HEK293T (cell line): ENCODE data around the gene GJB4.

Experiments
- CTCF ChIA-PET: fragments of 350-600 bp; formaldehyde crosslinking; extraction: SDS; loops from one replicate; lab custom pipeline; 2021; ENCODE audit warnings: antibody characterized with exemption, inconsistent platforms; lab: Yijun Ruan, JAX
- POLR2A ChIA-PET: fragments of 350-600 bp; formaldehyde crosslinking; extraction: SDS; loops from one replicate; lab custom pipeline; 2020; ENCODE audit warnings: antibody characterized with exemption, inconsistent platforms; lab: Yijun Ruan, JAX
- DNase-seq: peaks from one replicate; pipeline ENCODE4 v3.0.0; 2012; ENCODE audit warnings: mixed read lengths; ENCODE audit errors: extremely low spot score
- ARNT ChIP-seq: fragments of 450-650 bp; IDR thresholded peaks from 2 replicates; pipeline ENCODE4 v1.6.1; 2017; ENCODE audit warnings: mild to moderate bottlenecking
- BHLHE40 ChIP-seq: fragments of 450-650 bp; IDR thresholded peaks from 2 replicates; pipeline ENCODE4 v1.6.1; 2016; ENCODE audit warnings: mild to moderate bottlenecking, moderate library complexity, borderline replicate concordance
- CTBP1 ChIP-seq: fragments of 450-650 bp; IDR thresholded peaks from 2 replicates; pipeline ENCODE4 v1.6.1; 2016; ENCODE audit warnings: borderline replicate concordance
- ELF4 ChIP-seq: fragments of 450-650 bp; IDR thresholded peaks from 2 replicates; pipeline ENCODE4 v1.6.1; 2017; ENCODE audit warnings: antibody characterized with exemption
- FOXA1 ChIP-seq: fragments of 450-650 bp; IDR thresholded peaks from 2 replicates; pipeline ENCODE4 v1.6.1; 2016; ENCODE audit warnings: mild to moderate bottlenecking
- FOXK2 ChIP-seq: fragments of 450-650 bp; IDR thresholded peaks from 2 replicates; pipeline ENCODE4 v1.6.1; 2016; ENCODE audit warnings: mild to moderate bottlenecking
- FOXM1 ChIP-seq: fragments of 450-650 bp; IDR thresholded peaks from 2 replicates; pipeline ENCODE4 v1.6.1; 2017; ENCODE audit warnings: mild to moderate bottlenecking, borderline replicate concordance
- HDGF ChIP-seq: fragments of 450-650 bp; IDR thresholded peaks from 2 replicates; pipeline ENCODE4 v1.6.1; 2017; ENCODE audit warnings: antibody characterized with exemption, borderline replicate concordance
- L3MBTL2 ChIP-seq: fragments of 450-650 bp; conservative IDR thresholded peaks from 2 replicates; pipeline ENCODE4 v1.6.1; 2016; ENCODE audit warnings: mild to moderate bottlenecking
- LEF1 ChIP-seq: fragments of 450-650 bp; IDR thresholded peaks from 2 replicates; pipeline ENCODE4 v1.6.1; 2017; ENCODE audit warnings: mild to moderate bottlenecking, borderline replicate concordance
- NFRKB ChIP-seq: fragments of 450-650 bp; IDR thresholded peaks from 2 replicates; pipeline ENCODE4 v1.6.1; 2016; ENCODE audit warnings: mild to moderate bottlenecking, moderate library complexity
- PKNOX1 ChIP-seq: fragments of 450-650 bp; IDR thresholded peaks from 2 replicates; pipeline ENCODE4 v1.6.1; 2016
- SP1 ChIP-seq: fragments of 450-650 bp; IDR thresholded peaks from 2 replicates; pipeline ENCODE4 v1.6.1; 2017
- SUZ12 ChIP-seq: fragments of 450-650 bp; IDR thresholded peaks from 2 replicates; pipeline ENCODE4 v1.6.1; 2016; ENCODE audit warnings: mild to moderate bottlenecking
- TARDBP ChIP-seq: fragments of 450-650 bp; IDR thresholded peaks from 2 replicates; pipeline ENCODE4 v1.6.1; 2016
- ZNF384 ChIP-seq: fragments of 450-650 bp; IDR thresholded peaks from 2 replicates; pipeline ENCODE4 v1.6.1; 2016

GJB4 gene

GRCh38 chr1:34759503-34760357 is at the start of gene GJB4:
GJB4 (plus strand) TSS chr1:34759740; CDS start chr1:34761255, 1,515 bp downstream.
- POLR2A ChIA-PET: no interaction called here
- CTCF ChIA-PET: no interaction called here
- DNase-seq: no peak
- no peak for TF ChIP-seq PKNOX1

GRCh38 chr1:34710812-34711211 is 48.7 kb upstream of the GJB4 start:
- TF ChIP-seq L3MBTL2 (no peak), FOXK2 (no peak), BHLHE40 (no peak), LEF1 (no peak), FOXA1 (no peak), FOXM1 (no peak), ELF4 (no peak), SP1 (no peak), PKNOX1 (no peak), HDGF (no peak), ARNT (no peak), TARDBP (no peak), SUZ12 (no peak), ZNF384 (no peak), CTBP1 (no peak), NFRKB (no peak)
- ChIA-PET POLR2A (no interaction called here), CTCF (interaction anchor here (1.0 kb wide), 1 partner anchor 24 kb away, joined by 3 read pairs; no protein-coding TSS in a partner anchor)
- no peak for DNase-seq

- ChIA-PET POLR2A (no interaction called here), CTCF (no interaction called here)
- TF ChIP-seq FOXM1 (no peak), FOXA1 (no peak), ZNF384 (no peak), ELF4 (no peak), L3MBTL2 (no peak), SUZ12 (no peak), FOXK2 (no peak), NFRKB (no peak), PKNOX1 (no peak), SP1 (no peak), TARDBP (no peak), ARNT (no peak), HDGF (no peak), LEF1 (no peak), BHLHE40 (no peak), CTBP1 (no peak)
- no peak for DNase-seq
Observed at GRCh38 chr1:34711485-34711884, 48.1 kb upstream of the GJB4 start.

GRCh38 chr1:34712007-34712688 is 47.4 kb upstream of the GJB4 start:
- no peak for DNase-seq
- ChIA-PET CTCF (no interaction called here), POLR2A (no interaction called here)
- TF ChIP-seq LEF1 (no peak), TARDBP (no peak), FOXK2 (no peak), FOXA1 (no peak), HDGF (no peak), ZNF384 (no peak), FOXM1 (no peak), ARNT (no peak)

GRCh38 chr1:34713443-34713842 is 46.1 kb upstream of the GJB4 start:
- ChIA-PET CTCF (no interaction called here), POLR2A (no interaction called here)
- TF ChIP-seq L3MBTL2 (no peak), BHLHE40 (no peak), NFRKB (no peak), SP1 (no peak), TARDBP (no peak), HDGF (no peak), ELF4 (no peak), CTBP1 (no peak), ZNF384 (no peak), FOXA1 (no peak), ARNT (no peak), PKNOX1 (no peak), LEF1 (no peak), FOXK2 (no peak), FOXM1 (no peak), SUZ12 (no peak)
- no peak for DNase-seq
